ENCODE results near the gene PSMC4. TPM values are rescaled to one million over a fixed set of nuclear protein-coding genes. Genes with fewer than 3 reads are reported as not detected.

PSMC4 gene
- total RNA-seq, 2 donors from 2014 or later: 93.6 to 114 TPM

DNA sequence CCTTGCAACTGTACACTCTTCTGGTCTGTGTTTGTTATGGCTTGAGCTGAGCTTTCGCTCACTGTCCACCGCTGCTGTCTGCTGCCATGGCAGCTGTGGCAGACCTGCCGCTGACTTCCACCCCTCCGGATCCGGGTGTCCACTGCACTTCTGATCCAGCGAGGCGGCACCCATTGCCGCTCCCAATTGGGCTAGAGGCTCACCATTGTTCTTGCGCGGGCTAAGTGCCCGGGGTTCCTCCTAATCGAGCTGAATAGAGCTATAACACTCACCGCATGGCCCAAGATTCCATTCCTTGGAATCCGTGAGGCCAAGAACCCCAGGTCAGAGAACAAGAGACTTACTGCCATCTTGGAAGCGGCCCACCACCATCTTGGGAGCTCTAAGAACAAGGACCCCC is 2.2 kb upstream of the PSMC4 start:
- no peaks in the 10 kb centered on the region for H3K9me3 Mint-ChIP-seq
- no peak for DNase-seq (ENCODE audit: low spot score in 2 of 2)
- peak overlapping the region; percentile 99 to 100 for H3K27ac Mint-ChIP-seq
- ATAC-seq: no peak
- peaks cover 47 to 56% of the 10 kb centered on the region in 2 donors for H3K36me3 Mint-ChIP-seq

GRCh38 chr19:39969266-39969665 is 1.7 kb upstream of the PSMC4 start:
- Mint-ChIP-seq H3K27ac (peak overlapping the region; percentile 99 to 100), H3K36me3 (peaks cover 49 to 60% of the 10 kb centered on the region in 2 donors), H3K9me3 (no peaks in the 10 kb centered on the region)
- no peak for ATAC-seq
- DNase-seq (ENCODE audit: low spot score in 2 of 2): no peak

GRCh38 chr19:39969681-39970424 is 1.1 kb upstream of the PSMC4 start:
- peak in 1 of 2 donors; percentile 13 for ATAC-seq
- Mint-ChIP-seq H3K9me3 (no peaks in the 10 kb centered on the region), H3K36me3 (peaks cover 54 to 65% of the 10 kb centered on the region in 2 donors), H3K27ac (peak overlapping the region; percentile 99 to 100)
- peak in 1 of 2 donors; percentile 67 for DNase-seq (ENCODE audit: low spot score in 2 of 2)

GRCh38 chr19:39970425-39970674 is 615 bp upstream of the PSMC4 start:
- ATAC-seq (peak; percentile 40 to 49), DNase-seq (ENCODE audit: low spot score in 2 of 2) (no peak)
- Mint-ChIP-seq H3K9me3 (no peaks in the 10 kb centered on the region), H3K27ac (peak overlapping the region; percentile 99 to 100), H3K36me3 (peaks cover 55 to 69% of the 10 kb centered on the region in 2 donors)

DNA sequence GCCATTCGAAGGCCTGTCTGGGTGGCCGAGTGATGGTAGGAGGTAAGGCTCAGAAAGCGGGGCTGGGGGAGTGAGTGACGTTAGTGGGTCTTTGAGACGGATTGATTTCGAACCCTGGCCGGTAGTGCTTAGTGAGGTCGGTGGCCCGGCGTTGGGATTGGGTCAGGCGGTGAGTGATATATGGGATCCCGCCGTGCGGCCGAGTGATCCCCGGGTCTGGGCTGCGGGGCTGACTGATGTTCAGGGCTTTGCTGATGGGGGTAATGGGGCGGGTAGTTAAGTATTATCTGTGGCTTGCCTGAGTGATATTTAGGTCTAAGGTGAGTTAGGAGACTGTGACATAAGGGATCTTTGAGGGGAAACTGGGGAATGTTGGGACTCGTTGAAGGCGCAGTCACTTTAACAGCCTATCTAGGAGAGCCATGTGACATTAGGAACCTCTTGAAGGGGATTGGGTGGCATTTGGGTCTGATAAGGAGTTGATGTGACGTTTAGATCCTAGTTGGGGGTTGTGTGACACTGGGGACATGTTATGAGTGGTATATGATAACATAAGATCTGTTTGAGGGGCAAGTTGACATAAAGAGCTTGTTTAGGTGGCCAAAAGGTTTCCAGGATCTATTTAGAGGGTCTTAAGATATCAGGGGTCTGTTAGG is 543 bp downstream of the PSMC4 start:
- DNase-seq (ENCODE audit: low spot score in 2 of 2): no peak
- Mint-ChIP-seq H3K9me3 (no peaks in the 10 kb centered on the region), H3K36me3 (peaks cover 55 to 73% of the 10 kb centered on the region in 2 donors), H3K27ac (peak overlapping the region; percentile 99 to 100)
- ATAC-seq: no peak

DNA sequence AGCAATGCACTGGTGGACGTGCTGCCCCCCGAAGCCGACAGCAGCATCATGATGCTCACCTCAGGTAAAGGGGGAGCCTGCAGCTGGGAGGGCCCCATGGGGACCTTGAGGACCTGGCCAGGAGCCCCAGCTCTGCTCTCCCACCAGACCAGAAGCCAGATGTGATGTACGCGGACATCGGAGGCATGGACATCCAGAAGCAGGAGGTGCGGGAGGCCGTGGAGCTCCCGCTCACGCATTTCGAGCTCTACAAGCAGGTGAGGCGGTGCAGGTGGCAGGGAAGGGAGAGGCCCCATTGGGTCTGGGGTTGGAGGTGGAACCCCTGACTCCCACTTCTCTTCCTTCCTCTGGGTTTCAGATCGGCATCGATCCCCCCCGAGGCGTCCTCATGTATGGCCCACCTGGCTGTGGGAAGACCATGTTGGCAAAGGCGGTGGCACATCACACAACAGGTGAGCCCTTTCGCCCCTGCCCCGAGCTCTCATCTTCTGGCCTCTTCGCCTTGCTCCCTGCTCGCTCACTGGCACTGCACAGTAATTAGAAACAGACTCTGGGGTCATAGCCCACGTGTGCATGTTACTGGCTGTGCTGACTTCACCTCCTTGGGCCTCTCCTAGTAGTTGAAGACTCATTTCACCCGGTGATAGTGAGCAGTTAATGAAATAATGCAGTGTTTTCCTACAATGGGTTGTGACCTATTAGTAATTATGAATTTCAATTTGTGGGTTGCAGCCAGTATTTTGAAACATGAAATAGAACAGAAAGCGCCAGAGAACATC is 3.6 kb downstream of the PSMC4 start:
- ATAC-seq: no peak

GRCh38 chr19:39982883-39983282 is 11.9 kb downstream of the PSMC4 start:
- ATAC-seq: no peak
- Mint-ChIP-seq H3K27ac (no peak overlapping the region), H3K36me3 (peaks cover 47 to 76% of the 10 kb centered on the region in 2 donors), H3K9me3 (peaks cover 23 to 25% of the 10 kb centered on the region in 2 donors)
- no peak for DNase-seq (ENCODE audit: low spot score in 2 of 2)

More for the DNA sequence above, 3.6 kb downstream of the PSMC4 start:
- H3K9me3 Mint-ChIP-seq: no peaks in the 10 kb centered on the region
- H3K36me3 Mint-ChIP-seq: peaks cover 46 to 58% of the 10 kb centered on the region in 2 donors
- no peak for DNase-seq (ENCODE audit: low spot score in 2 of 2)
- H3K27ac Mint-ChIP-seq: peak overlapping the region in 1 of 2 donors; percentile 72

GRCh38 chr19:39983695-39984300 is 12.8 kb downstream of the PSMC4 start:
- H3K27ac Mint-ChIP-seq: no peak overlapping the region
- H3K36me3 Mint-ChIP-seq: peaks cover 47 to 79% of the 10 kb centered on the region in 2 donors
- H3K9me3 Mint-ChIP-seq: peaks cover 23 to 26% of the 10 kb centered on the region in 2 donors
- DNase-seq (ENCODE audit: low spot score in 2 of 2) (no peak), ATAC-seq (no peak)

DNA sequence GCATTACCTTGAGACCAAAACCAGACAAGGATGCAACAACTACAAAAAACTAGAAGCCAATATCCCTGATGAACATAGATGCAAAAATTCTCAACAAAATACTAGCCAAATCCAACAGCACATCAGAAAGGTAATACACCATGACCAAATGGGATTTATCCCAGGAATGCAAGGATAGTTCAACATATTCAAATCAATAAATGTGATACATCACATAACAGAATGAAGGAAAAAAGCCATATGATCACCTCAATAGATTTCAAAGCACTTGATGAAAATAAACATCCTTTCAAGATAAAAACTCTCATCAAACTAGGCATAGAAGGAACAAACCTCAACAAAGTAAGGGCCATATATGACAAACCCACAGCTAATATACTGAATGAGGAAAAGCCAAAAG is 15.7 kb downstream of the PSMC4 start:
- H3K9me3 Mint-ChIP-seq: peaks cover 23 to 26% of the 10 kb centered on the region in 2 donors
- DNase-seq (ENCODE audit: low spot score in 2 of 2) (no peak), ATAC-seq (no peak)
- peaks cover 31 to 58% of the 10 kb centered on the region in 2 donors for H3K36me3 Mint-ChIP-seq
- H3K27ac Mint-ChIP-seq: no peak overlapping the region

DNA sequence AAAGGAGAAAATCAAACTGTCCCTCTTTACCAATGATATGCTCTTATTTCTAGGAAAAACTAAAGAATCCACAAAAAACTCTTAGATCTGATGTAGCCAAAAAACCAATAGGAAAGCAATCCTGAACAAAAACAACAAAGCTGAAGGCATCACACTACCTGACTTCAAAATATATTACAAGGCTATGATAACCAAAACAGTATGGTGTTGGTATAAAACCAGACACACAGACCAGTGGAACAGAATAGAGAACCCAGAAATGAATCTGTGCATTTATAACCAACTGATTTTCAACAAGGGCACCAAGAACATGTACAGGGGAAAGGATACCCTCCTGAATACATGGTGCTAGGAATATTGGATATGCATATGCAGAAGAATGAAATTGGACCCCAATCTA is 16.2 kb downstream of the PSMC4 start:
- Mint-ChIP-seq H3K27ac (no peak overlapping the region), H3K9me3 (peaks cover 23 to 26% of the 10 kb centered on the region in 2 donors), H3K36me3 (peaks cover 31 to 58% of the 10 kb centered on the region in 2 donors)
- DNase-seq (ENCODE audit: low spot score in 2 of 2): no peak
- no peak for ATAC-seq

DNA sequence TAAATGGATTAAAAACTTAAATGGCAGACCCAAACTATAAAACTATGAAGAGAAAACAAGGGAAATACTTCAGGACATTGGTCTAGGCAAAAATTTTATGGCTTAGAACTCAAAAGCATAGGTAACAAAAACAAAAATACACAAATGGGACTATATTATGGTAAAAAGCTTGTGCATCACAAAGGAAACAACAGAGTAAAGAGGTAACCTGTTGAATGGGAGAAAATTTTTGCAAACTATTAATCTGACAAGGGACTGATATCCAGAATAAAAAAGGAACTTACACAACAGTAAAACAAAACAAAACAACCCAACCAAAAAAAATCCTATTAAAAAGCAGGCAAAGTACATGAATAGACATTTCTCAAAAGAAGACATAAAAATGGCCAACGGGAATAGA is 16.6 kb downstream of the PSMC4 start:
- H3K9me3 Mint-ChIP-seq: peaks cover 23 to 26% of the 10 kb centered on the region in 2 donors
- H3K36me3 Mint-ChIP-seq: peaks cover 31 to 57% of the 10 kb centered on the region in 2 donors
- DNase-seq (ENCODE audit: low spot score in 2 of 2) (no peak), ATAC-seq (no peak)
- no peak overlapping the region for H3K27ac Mint-ChIP-seq

DNA sequence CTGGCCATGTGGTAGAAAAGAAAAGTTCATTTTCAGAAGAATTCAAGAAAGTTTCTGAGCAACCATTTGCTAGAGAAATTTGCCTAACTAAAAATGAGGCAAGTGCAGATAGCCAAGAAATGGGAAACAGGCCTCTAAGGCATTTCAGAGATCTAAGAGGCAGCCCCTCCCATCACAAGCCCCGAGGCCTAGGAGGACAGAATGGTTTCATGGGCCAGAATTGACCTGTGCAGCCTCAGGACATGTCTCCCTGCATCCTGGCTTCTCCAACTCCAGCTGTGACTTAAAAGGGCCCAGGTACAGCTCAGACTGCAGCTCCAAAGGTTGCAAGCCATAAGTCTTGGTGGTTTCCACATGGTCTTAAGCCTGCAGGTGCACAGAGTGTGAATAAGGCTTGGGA is 22.6 kb downstream of the PSMC4 start:
- ATAC-seq (no peak), DNase-seq (ENCODE audit: low spot score in 2 of 2) (no peak)
- H3K9me3 Mint-ChIP-seq: peaks cover 7 to 17% of the 10 kb centered on the region in 2 donors
- H3K27ac Mint-ChIP-seq: no peak overlapping the region
- H3K36me3 Mint-ChIP-seq: peaks cover 33 to 49% of the 10 kb centered on the region in 2 donors

DNA sequence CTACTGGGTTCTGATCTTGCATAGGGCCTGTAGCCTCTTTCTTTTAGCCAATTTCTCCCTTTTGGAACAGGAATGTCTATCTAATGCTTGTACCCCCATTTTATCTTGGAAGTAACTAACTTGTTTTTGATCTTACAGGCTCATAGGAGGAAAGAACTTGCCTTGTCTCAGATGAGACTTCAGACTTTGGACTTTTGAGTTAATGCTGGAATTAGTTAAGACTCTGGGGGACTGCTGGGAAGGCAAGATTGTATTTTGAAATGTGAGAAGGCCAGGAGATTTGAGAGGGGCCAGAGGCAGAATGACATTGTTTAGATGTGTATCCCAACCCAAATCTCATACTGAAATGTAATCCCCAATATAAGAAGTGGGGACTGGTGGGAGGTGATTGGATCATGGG is 23.4 kb downstream of the PSMC4 start:
- Mint-ChIP-seq H3K36me3 (peaks cover 33 to 49% of the 10 kb centered on the region in 2 donors), H3K9me3 (peaks cover 7 to 17% of the 10 kb centered on the region in 2 donors), H3K27ac (no peak overlapping the region)
- no peak for DNase-seq (ENCODE audit: low spot score in 2 of 2)
- no peak for ATAC-seq

DNA sequence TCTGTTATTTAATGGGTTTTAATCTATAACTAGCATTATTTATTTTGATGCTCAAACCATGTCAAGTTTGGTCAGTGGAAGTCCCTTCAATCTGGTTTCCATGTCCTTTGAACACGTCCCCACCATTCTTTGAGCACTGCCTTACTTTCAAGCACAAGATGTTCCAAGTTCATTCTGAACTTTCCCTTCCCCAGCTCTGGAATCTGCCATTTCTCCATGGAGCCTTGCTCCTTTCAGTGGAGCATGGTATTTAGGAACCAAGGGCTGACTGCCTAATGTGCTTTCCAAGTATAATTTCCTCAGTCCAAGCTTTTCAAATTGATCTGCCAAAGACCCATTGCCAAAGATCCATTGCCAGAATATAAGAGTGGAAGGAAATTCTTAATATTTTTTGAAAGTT is 24.8 kb downstream of the PSMC4 start:
- Mint-ChIP-seq H3K9me3 (peaks cover 7 to 17% of the 10 kb centered on the region in 2 donors), H3K27ac (peak overlapping the region in 1 of 2 donors; percentile 98), H3K36me3 (peaks cover 33 to 49% of the 10 kb centered on the region in 2 donors)
- DNase-seq (ENCODE audit: low spot score in 2 of 2) (no peak), ATAC-seq (no peak)

DNA sequence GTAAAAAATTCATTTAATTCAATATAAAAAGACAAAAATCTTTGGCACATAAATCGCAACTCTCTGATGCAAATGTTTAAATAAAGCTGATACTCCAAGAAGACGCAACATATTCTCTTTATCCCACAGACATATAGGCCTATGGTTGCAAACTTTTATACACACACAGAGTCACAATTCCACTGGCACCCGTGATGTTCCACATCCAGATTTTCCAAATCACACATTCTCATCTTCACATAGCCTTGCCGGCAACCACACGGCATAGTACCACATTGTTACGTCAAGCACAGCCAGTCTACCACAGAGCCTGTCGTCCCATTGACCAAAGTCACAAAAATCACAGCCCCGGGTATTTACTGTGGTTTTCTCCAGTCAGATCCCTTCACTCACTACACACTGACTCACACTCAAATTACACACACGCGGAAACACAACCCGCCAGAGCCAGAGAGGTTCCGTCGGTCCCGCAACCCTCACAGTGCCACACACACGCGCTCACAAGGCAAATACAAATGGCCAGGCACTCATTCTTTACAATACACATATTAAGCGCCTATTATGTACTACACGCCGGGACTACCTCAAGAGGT is 25.3 kb downstream of the PSMC4 start:
- DNase-seq (ENCODE audit: low spot score in 2 of 2) (peak in 1 of 2 donors; percentile 82), ATAC-seq (peak; percentile 68 to 75)
- peak overlapping the region; percentile 97 to 98 for H3K27ac Mint-ChIP-seq
- H3K36me3 Mint-ChIP-seq: peaks cover 33 to 49% of the 10 kb centered on the region in 2 donors
- peaks cover 7 to 17% of the 10 kb centered on the region in 2 donors for H3K9me3 Mint-ChIP-seq

Measured in activated naive CD4-positive, alpha-beta T cell treated with anti-CD3 and anti-CD28 coated beads, Interleukin-2, amount 50 U/mL, for 72 hours (primary cell).